Measurements from ENCODE around the gene FTL.
A peak's percentile ranks its signal among the peaks of the same experiment; 100 is the strongest.

FTL gene

GRCh38 chr19:48966541-48967345, 1.6 kb downstream of the FTL start:
- DNase-seq, result no peak

- DNase-seq, result no peak
These were observed 2.5 kb downstream of the FTL start for GRCh38 chr19:48967346-48968178.

DNA sequence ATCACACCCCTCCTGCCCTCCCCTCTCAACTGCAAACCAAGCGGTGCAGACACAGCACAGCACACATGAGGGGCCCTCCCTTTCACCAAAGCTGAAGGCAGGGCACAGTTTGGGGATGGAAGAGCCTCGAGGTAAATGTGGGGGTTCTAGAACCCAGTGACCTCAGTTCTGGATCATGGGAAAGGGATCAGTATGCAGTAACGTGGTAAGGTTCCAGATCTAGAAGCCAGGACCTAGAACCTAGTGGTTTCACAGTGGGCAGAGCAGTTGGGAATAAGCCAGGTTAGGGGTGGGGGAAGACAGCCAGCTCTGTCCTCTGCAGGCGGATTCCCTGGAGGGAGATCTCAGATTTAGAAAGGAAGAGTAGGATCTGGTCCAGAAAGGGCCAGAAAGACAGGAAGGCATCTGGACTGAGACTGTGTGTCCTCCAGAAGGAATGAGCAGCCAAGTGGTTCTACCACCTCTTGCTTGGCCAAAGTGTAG, 3.1 kb downstream of the FTL start:
- no peak for DNase-seq

DNA sequence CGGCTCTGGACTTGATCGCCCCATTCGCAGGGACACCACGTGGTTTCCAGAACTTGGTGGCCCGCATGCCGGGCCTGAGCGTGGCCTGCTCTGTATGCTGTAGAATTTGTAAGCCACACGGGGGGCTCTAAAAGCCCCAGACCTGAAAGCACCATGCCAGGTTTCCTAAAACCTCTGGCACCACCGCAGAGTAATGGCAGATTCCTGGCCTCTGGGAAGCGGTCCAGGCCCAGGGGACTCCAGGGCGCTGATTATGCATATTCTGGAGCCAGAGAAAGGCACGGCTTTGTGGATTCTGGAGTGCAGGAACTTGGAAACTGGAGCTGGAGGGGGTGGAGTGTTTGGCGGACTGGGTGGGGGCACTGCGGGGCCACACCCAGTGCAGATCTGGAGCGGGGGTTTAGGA, 3.7 kb downstream of the FTL start:
- no peak for DNase-seq

DNA sequence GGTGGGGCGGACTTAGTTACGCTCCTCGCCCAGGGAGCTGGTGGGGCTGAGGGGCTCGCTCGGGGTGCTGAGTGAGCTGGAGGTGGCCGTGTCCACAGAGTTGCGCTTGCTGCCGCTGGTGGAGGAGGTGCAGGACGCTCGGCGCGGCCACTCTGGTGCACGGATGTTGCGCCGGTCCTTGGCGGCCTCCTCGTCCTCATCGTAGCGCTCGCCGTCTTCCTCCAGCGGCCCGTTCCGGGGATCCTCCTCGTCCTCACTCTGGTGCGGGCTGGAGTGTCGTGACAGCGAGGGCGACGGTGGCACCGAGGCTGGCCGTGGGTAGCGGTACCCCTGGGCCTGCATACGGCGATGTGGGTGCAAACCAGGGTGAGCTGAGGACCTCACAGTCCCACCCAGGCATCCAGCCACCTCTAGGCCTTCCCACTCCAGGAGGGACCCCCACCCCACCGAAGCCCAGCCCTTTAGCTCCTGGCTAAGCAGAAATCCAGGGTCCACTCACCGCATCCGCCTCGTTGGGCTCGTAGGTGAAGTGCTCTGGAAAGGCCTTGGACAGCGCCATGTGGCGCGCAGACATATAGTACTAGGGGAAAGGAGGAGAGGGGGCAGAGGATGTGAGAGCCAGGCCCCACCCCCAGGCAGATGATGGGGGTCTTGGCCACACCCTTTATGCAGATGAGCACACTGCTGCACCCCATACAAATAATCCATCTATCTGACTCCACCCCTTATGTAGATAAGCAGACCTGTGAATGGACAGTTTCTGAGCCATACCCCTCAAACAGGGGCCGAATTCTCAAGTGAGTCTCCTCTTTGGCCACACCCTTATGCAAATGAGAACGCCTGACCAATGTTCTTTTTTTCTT, 4.4 kb downstream of the FTL start:
- DNase-seq, result no peak

DNA sequence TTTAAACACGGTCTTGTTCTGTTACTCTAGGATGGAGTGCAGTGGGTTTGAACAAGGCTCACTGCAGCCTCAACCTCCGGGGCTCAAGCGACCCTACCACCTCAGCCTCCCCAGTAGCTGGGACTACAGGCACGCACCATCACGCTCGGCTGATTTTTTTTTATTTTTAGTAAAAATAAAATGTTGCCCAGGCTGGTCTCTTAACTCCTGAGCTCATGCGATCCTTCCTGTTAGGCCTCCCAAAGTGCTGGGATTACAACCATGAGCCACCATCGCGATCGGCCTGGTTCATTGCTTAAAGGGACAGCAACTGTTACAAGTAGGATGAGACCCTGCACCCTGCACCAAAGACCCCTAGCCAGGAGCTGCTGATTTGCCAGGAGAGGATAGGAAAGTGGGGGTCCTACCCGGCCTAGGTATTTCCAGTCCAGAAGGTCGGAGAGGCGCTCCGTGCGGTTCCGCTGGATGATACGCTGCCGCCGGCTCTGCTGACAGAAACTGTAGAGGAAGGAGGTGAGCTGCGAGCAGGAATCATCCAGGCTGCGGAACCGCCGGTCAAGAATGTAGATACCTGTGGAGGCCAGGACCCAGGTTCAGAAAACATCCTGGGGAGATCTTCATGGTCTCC, 5.1 kb downstream of the FTL start:
- no peak for DNase-seq

- peak; percentile 39 to 84 (median 76) for DNase-seq
These were observed 5.8 kb downstream of the FTL start for GRCh38 chr19:48970923-48971395.

DNA sequence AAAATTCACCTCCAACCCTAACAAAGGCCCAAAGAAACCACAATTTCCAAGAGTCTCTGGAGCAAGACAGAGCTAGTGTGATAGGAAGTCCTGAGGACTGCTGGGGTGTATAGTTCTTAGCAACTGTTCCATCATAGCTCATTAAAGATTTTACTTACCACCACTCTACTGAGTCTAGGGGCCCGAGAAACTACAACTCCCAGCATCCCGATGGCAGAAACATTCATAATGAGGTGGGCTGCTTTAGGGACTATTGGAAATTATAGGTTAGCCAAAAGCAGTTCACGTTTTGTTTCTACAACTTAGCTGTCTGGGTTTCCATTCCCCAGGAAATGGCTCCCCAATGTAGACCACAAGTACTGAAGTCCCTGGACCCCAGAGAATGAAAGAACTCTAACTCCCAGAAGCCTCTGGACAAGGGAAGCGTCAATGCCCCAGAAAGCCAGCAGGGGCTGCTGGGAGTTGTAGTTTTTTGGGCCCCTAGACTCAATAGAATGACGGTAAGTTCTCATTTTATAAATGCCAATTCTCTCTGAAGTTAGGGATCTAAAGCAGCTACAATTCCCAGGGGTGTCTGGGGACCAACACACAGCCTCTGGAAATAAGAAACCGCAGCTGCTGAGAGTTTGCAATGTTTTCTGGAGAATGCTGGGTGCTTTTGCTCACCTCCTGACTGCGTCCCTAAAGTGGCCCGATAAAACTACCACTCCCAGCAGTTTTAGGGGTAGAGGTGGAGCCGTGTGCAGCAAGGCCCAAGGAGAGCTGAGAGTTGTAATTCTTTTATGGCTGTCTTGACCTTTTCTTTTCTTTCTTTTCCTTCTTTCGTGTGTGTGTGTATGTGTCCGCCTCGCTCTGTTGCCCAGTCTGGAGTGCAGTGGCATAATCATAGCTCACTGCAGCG, 11.1 kb downstream of the FTL start:
- peak in 1 of 4 experiments; percentile 12 for DNase-seq

GRCh38 chr19:48977061-48977460, 12.0 kb downstream of the FTL start:
- DNase-seq, result no peak

GRCh38 chr19:48982280-48982679, 17.2 kb downstream of the FTL start:
- no peak for DNase-seq

DNA sequence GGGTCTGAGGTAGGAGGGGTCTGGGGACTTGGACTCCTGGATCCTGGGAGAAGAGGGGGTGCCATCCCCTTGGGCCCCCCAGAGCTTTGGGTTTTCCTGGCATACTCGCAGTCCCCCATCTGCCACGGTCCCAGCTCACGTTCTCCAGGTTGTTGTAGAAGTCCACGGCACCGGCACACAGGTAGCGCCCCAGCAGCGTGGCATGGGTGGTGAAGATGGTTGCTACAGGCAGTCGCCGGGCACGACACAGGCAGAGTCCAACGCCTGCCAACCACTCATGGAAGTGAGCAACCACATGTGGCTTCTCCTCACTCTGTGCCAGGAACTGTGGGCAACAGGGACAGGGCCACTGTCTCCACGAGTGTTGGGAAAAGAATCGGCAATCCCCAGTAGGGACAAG, 20.6 kb downstream of the FTL start:
- no peak for DNase-seq

- no peak for DNase-seq
These were observed 21.1 kb downstream of the FTL start for GRCh38 chr19:48986211-48986610.

- DNase-seq, result no peak
These were observed 22.2 kb downstream of the FTL start for GRCh38 chr19:48987323-48987722.

DNA sequence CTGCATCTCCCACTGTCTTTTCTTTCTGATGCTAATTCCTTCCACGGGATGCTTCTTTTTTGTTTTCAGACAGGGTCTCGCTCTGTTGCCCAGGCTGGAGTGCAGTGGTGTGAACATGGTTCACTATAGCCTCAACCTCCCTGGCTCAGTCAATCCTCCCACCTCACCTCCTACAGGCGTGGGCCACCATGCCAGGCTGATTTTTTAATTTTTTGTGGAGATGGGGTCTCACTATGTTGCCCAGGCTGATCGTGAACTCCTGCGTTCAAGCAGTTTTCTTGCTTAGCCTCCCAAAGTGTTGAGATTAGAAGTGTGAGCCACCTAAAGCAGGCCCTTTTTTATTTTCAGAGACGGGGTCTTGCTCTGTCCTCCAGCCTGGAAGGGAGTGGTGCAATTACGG, 23.2 kb downstream of the FTL start:
- DNase-seq, result no peak

GRCh38 chr19:48988860-48989259, 23.8 kb downstream of the FTL start:
- no peak for DNase-seq

DNA sequence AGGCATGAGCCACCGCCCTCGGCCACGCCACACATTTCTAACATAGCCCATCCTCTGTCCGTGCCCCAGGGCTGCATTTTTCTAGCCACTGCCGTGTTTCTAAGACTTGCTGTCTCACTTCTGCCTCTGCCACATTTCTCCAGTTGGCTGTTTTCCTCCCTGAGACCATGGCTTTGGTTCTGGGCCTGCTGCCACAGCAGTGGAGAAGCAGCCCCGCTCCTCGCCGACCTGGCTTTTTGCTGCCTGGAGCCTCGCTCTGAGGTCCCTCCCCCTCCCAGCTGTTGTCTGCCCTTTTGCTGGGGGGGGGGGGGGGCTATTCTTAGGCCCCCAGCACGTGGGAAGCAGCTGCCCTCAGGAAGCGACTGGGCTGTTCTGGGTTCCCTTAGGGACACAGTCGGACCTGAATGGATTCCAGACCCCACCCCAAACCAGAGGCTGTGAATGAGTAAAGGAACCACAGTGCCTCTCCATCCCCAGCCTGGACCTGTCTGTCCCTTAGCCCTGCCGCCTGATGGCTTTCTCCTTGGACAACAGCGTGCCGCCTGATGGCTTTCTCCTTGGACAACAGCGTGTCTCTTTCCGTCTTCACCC, 24.7 kb downstream of the FTL start:
- no peak for DNase-seq

- no peak for DNase-seq
These were observed 25.3 kb downstream of the FTL start for GRCh38 chr19:48990400-48990799.

DNA sequence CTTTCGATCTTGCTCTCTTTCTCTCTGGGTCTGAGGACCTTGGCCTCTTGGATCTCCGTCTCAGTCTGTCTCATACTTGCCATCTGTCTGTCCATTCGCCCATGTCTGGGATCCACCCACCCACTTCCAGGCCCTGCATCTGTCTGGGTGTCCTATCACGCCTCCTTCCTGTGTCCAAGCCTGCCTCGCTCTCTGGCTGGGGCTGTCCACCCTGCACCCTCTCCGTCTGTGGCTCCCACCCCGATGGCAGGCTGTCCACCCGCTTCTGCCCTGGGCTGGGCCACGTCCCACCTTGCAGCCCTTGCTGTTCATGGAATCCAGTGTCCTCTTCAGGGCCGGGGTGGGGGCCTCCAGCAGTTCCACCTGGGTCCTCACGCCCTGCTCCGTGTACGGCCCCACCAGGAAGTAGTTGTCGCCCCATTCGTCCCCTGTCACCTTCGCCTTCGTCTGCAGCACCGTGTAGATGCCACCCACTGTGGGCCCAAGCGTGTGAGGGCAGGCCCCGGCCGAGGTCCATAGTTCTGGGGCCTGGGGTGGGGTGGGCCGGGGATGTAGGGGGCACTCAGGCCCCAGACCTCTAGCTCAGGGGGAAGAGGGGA, 26.0 kb downstream of the FTL start:
- DNase-seq, result no peak

DNA sequence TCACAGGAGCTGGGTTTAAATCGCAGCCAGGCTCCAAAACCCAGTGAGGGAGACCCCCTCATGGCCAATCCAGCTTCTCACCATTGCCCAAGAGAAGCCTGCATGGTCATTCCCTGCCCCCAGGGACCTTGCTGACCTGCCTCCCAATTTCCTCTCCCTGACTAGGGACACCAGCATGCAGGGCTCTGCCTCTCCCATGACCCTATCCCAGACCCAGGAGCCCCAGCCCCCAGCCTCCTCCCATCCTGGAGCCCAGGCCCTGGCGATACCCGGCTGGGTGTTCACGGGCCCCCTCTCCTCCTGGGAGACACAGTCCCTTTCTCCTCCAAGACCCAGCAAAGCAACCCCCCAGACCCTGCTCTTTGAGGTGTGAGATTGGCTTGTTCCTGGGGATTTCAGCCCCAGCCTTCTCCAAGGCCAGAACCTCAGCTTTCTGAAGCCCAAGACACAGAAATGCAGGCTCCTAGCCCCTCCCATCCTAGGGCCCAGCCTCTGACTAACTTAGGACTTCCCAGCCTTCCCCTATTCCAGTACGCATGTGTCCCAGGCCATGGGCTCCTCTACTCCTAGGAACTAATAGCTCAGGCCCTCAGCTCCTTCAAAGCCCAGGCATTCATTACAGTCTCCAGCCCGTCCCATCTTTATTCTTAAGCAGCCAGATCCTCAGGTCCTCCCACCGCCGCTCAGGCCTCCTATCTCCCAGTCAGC, 26.9 kb downstream of the FTL start:
- DNase-seq, result no peak
